GM10266 (cell line): ENCODE results near the gene CCDC85A.

ENCODE experiments used
- DNase-seq: peaks from one replicate; pipeline ENCODE4 v3.0.0; 2012; ENCODE audit errors: extremely low spot score
- TF ChIP-seq, protein P1 (sequence below): IDR thresholded peaks from 2 replicates; pipeline ENCODE4 v1.5.1; 2012; ENCODE audit warnings: mild to moderate bottlenecking, low read depth; ENCODE audit not compliant: control insufficient read depth, insufficient read depth; ENCODE audit errors: missing control alignments

Gene CCDC85A

DNA sequence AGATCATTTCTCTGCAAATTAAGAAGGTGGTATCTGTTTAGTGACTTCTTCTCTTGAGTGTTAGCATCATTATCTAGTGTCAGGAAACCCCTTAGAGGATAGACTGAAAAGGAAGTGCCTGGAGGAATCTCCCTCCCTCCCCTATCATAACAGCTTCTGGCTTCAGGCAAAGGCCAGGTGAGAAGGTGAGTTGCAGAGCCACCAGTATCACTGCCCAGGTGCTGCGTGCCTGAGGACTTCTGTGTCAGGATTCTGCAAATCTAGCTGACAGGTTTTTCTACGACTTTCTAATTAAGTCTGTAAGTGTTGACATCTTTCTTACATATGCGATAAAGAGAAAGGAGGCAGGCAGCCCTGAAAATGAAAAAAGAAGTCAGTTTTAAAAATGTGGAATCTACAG, 111.9 kb downstream of the CCDC85A start:
- DNase-seq: no peak
- TF ChIP-seq, protein P1, sequence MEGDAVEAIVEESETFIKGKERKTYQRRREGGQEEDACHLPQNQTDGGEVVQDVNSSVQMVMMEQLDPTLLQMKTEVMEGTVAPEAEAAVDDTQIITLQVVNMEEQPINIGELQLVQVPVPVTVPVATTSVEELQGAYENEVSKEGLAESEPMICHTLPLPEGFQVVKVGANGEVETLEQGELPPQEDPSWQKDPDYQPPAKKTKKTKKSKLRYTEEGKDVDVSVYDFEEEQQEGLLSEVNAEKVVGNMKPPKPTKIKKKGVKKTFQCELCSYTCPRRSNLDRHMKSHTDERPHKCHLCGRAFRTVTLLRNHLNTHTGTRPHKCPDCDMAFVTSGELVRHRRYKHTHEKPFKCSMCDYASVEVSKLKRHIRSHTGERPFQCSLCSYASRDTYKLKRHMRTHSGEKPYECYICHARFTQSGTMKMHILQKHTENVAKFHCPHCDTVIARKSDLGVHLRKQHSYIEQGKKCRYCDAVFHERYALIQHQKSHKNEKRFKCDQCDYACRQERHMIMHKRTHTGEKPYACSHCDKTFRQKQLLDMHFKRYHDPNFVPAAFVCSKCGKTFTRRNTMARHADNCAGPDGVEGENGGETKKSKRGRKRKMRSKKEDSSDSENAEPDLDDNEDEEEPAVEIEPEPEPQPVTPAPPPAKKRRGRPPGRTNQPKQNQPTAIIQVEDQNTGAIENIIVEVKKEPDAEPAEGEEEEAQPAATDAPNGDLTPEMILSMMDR: no peak

DNA sequence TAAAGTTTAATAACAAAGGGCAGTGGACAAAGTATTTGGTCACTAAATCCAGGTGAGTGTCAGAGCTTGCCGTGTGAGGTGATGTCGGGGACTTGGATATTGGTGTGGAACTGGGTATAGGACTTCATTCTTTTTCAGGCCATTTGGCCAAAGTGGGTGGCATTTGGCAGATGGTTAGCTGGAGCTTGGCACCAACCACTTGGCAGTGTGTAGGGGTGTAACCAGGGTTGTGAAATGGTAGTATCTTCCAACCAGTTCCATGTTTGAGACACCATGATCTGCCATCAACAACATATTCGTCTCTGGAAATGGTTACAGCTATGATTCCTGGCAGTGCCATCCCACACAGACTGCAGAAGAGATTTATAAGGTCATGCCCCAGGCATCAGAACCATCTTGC, 113.9 kb downstream of the CCDC85A start:
- TF ChIP-seq, protein P1: no peak
- DNase-seq: no peak

DNA sequence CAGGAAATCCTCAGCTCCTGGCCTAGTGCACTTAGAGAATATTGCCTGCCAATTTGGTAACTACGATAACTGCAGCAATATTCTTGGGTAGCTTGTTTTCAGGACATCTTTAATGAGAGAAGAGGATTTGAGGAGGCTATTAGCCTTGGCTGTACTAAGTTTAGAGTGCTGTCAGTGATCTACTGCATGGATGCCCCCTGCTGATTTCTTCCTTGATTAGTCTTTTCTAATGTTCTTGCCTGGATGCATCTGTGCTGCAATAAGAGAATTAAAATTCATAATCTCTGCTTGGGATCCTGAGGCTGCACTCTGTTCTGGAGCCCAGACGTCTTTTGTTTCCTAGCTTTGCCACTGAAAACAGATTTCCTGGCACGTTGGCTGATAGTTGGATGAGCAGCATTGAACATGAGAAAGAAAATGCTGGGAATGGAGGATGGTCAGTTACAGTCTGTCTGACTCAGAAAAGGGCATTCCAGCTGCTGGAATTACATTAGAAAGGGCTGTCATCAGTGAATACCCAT, 115.4 kb downstream of the CCDC85A start:
- no peak for DNase-seq
- TF ChIP-seq, protein P1: no peak

DNA sequence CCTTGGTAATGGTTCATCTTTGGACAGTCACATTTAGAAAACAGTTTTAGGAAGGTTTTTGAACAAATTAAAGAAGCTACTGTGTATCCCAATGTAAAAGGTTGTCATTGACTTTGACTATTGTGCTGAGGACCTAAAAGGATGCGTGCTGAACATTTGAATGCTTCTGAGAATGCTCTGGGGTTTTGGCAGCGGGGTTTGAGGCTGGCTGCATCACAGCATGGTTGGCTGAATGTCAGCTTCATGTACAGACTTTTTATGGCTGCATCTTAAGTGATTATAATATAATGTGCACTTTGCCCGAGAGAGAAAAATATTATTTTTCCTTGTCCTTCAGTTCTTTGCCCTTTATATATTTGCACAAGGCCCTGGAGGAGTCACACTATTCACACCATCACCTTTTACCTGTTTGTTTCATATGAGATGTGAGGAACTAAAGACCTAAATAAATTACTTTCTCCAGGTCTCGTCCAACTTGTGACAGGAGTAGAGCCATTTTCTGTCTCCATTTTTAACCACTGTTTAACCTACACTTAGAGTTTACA, 125.9 kb downstream of the CCDC85A start:
- no peak for DNase-seq
- TF ChIP-seq, protein P1: no peak

DNA sequence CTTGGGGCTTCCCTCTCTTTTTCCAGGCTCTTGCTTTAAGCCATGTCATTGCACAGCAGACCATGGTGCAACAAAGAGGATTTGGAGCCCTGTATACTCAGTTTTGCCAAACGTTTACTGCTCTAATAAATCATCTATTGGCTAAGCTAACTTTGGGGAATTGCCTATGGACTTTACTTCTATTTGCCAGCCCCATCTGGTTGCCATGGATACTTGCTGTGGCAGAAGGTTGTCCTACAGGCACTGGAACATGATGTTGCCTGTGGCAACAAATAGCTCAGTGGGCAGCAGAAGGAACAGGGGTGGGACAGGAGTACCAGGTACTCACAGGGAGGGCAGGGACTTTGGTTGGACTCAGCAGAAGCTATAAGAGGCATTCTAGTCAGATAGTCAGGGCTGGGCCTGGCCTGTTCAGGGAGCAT, 129.7 kb downstream of the CCDC85A start:
- TF ChIP-seq, protein P1: no peak
- no peak for DNase-seq

DNA sequence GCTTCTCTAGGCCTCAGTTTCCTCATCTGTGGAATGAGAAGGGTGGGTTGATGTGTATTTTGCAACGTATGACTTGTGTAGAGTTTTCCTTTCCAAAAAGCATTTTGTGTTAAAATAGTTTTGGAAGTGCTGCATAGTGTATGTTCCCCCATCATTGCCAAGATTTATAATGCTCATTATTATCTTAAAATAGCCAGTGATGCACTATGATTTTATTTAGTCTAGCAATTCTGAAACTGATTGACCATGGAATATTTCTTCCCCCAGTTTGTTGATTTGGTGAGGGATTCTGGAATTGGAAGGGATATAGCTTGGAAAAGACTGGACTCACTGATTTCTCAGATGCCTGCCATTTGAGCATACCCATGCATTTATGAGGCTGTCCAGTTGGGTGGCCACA, 130.6 kb downstream of the CCDC85A start:
- no peak for DNase-seq
- TF ChIP-seq, protein P1: no peak

DNA sequence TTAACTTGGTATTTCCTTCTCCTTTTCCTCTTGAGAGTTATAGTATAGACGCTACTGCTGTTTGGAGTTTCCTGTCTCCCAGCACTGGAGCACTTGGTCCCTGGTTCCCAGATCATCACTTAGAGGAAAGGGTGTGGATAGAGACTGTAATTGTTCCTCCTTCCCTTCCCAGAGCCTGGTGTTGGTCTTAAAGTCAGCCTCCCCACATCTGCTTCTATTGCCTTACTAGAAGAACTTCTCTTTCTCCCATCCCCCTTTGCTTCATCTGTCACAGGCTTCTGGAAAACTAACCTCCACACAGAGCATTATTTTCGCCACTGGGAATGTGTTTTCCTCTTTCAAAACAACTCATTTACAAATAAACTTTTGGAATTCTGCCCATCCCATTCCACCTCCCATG, 131.0 kb downstream of the CCDC85A start:
- DNase-seq: no peak
- TF ChIP-seq, protein P1: no peak
